GM21528 (cell line): Measurements from ENCODE around the gene FAM227B.
"Not testable (repeated sequence)": the region's sequence is repeated elsewhere in the genome, so short reads cannot be mapped to it uniquely, and the experiment has no call there.

Experiments
- ATAC-seq: cut with Tn5 transposase; IDR thresholded peaks from one replicate; pipeline ENCODE4 v1.9.1; 2021; ENCODE audit warnings: mild to moderate bottlenecking, moderate library complexity; ENCODE audit not compliant: unreplicated experiment, low FRiP score

Gene FAM227B

GRCh38 chr15:49383266-49383665, 237.4 kb downstream of the FAM227B start:
- ATAC-seq, result no peak

- no peak for ATAC-seq
Observed at GRCh38 chr15:49382394-49382793, 238.2 kb downstream of the FAM227B start.

GRCh38 chr15:49380912-49381311, 239.7 kb downstream of the FAM227B start:
- ATAC-seq, result no peak

- ATAC-seq, result no peak
Observed at GRCh38 chr15:49379996-49380395, 240.6 kb downstream of the FAM227B start.

- ATAC-seq, result no peak
Observed at GRCh38 chr15:49372366-49372765, 248.3 kb downstream of the FAM227B start.

- ATAC-seq, result no peak
Observed at GRCh38 chr15:49370782-49371181, 249.8 kb downstream of the FAM227B start.

GRCh38 chr15:49366496-49366895, 254.1 kb downstream of the FAM227B start:
- no peak for ATAC-seq

GRCh38 chr15:49361370-49361769, 259.2 kb downstream of the FAM227B start:
- ATAC-seq, result no peak

GRCh38 chr15:49354439-49354838, 266.2 kb downstream of the FAM227B start:
- not testable (repeated sequence) for ATAC-seq

- no peak for ATAC-seq
Observed at GRCh38 chr15:49343546-49343945, 277.1 kb downstream of the FAM227B start.

GRCh38 chr15:49339656-49340055, 281.0 kb downstream of the FAM227B start:
- no peak for ATAC-seq

GRCh38 chr15:49331951-49332350, 288.7 kb downstream of the FAM227B start:
- ATAC-seq, result no peak

- no peak for ATAC-seq
Observed at GRCh38 chr15:49331442-49331841, 289.2 kb downstream of the FAM227B start.

- no peak for ATAC-seq
Observed at GRCh38 chr15:49330166-49330565, 290.5 kb downstream of the FAM227B start.

GRCh38 chr15:49328941-49329340, 291.7 kb downstream of the FAM227B start:
- ATAC-seq, result no peak

- ATAC-seq, result no peak
Observed at GRCh38 chr15:49327927-49328326, 292.7 kb downstream of the FAM227B start.

- no peak for ATAC-seq
Observed at GRCh38 chr15:49323207-49323606, 297.4 kb downstream of the FAM227B start.

GRCh38 chr15:49320351-49320750, 300.3 kb downstream of the FAM227B start:
- no peak for ATAC-seq

- ATAC-seq, result no peak
Observed at GRCh38 chr15:49315391-49315823, 305.2 kb downstream of the FAM227B start.

GRCh38 chr15:49314716-49315115, 305.9 kb downstream of the FAM227B start:
- ATAC-seq, result no peak

GRCh38 chr15:49313650-49314049, 307.0 kb downstream of the FAM227B start:
- no peak for ATAC-seq

- ATAC-seq, result no peak
Observed at GRCh38 chr15:49309889-49310288, 310.7 kb downstream of the FAM227B start.

- ATAC-seq, result no peak
Observed at GRCh38 chr15:49308686-49309085, 311.9 kb downstream of the FAM227B start.
